C4-2B (cell line): ENCODE results near the gene FNDC3B.

Experiments
- CTCF ChIP-seq: fragments of 450-650 bp; conservative IDR thresholded peaks from 2 replicates; pipeline ENCODE4 v1.5.1; 2017; ENCODE audit warnings: mild to moderate bottlenecking
- ZFX ChIP-seq: fragments of 450-650 bp; IDR thresholded peaks from 2 replicates; pipeline ENCODE4 v1.6.1; 2017

GRCh38 chr3:172096881-172097420 is 57.6 kb downstream of the FNDC3B start:
- no peak for TF ChIP-seq CTCF
- no peak for TF ChIP-seq ZFX
